SK-N-SH treated with all-trans-retinoic acid at 6 μM for 48 hours (cell line): ENCODE data around the gene MGMT.

Experiments used
- ARNTL ChIP-seq: fragments of 450-650 bp; formaldehyde crosslinking; IDR thresholded peaks from 2 replicates; pipeline ENCODE4 v1.5.0; 2020; ENCODE audit warnings: low read depth, mild to moderate bottlenecking, moderate library complexity, borderline replicate concordance
- OSR1 ChIP-seq: fragments of 250-450 bp; sonication (Bioruptor Pico); IDR thresholded peaks from 2 replicates; pipeline ENCODE4 v1.8.0; 2022; ENCODE audit warnings: moderate library complexity, mild to moderate bottlenecking, inconsistent platforms
- SNAI2 ChIP-seq: fragments of 250-450 bp; sonication (Bioruptor Pico); IDR thresholded peaks from 2 replicates; pipeline ENCODE4 v1.5.0; 2020; ENCODE audit warnings: mild to moderate bottlenecking, moderate library complexity
- ZFP30 ChIP-seq: fragments of 450-650 bp; formaldehyde crosslinking; IDR thresholded peaks from 2 replicates; pipeline ENCODE4 v1.5.0; 2022; ENCODE audit warnings: mild to moderate bottlenecking, moderate library complexity
- ZNF565 ChIP-seq: fragments of 450-650 bp; formaldehyde crosslinking; conservative IDR thresholded peaks from 2 replicates; pipeline ENCODE4 v1.5.0; 2020; ENCODE audit warnings: low read depth, mild to moderate bottlenecking, moderate library complexity
- TF ChIP-seq, protein P1 (sequence below): fragments of 250-450 bp; sonication (Bioruptor Pico); IDR thresholded peaks from 2 replicates; pipeline ENCODE4 v1.8.0; 2021; ENCODE audit warnings: low read depth, mild to moderate bottlenecking, moderate library complexity, borderline replicate concordance

- no peak for TF ChIP-seq OSR1 (CRISPR knock-in tag)
- TF ChIP-seq ZFP30, result no peak
- TF ChIP-seq SNAI2, result no peak
- TF ChIP-seq, protein P1, sequence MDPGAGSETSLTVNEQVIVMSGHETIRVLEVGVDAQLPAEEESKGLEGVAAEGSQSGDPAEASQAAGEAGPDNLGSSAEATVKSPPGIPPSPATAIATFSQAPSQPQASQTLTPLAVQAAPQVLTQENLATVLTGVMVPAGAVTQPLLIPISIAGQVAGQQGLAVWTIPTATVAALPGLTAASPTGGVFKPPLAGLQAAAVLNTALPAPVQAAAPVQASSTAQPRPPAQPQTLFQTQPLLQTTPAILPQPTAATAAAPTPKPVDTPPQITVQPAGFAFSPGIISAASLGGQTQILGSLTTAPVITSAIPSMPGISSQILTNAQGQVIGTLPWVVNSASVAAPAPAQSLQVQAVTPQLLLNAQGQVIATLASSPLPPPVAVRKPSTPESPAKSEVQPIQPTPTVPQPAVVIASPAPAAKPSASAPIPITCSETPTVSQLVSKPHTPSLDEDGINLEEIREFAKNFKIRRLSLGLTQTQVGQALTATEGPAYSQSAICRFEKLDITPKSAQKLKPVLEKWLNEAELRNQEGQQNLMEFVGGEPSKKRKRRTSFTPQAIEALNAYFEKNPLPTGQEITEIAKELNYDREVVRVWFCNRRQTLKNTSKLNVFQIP (CRISPR knock-in tag), result no peak
- no peak for TF ChIP-seq ZNF565 (CRISPR knock-in tag)
- TF ChIP-seq ARNTL (CRISPR knock-in tag), result no peak
Observed at GRCh38 chr10:129696636-129697035, 229.6 kb downstream of the MGMT start.
